ENCODE data around the gene C19orf18.

- TF ChIP-seq CTCF (IDR thresholded peaks at IDR 0.05; ENCODE audit: low read length) (no peak), EZH2 (optimal IDR thresholded peaks at IDR 0.05; ENCODE audit: low read depth, low read length) (no peak)
Measured at GRCh38 chr19:57947419-57948134, 26.8 kb downstream of the C19orf18 start, which contains the start of gene ZNF256.
